ENCODE data around the gene LACTBL1.

- TF ChIP-seq CTCF (IDR thresholded peaks at IDR 0.05; ENCODE audit: low read length) = no peak
- TF ChIP-seq EZH2 (optimal IDR thresholded peaks at IDR 0.05; ENCODE audit: low read depth, low read length) = no peak
Measured at GRCh38 chr1:22915816-22916470, 56.7 kb downstream of the LACTBL1 start.

Measured in MM.1S (cell line).